Measurements from ENCODE around the gene TAS2R20. TPM values are rescaled to one million over a fixed set of nuclear protein-coding genes. Genes with fewer than 3 reads are reported as not detected.

TAS2R20 gene
- total RNA-seq, 2 experiments from 2014 or later, result 0.75 to 1.0 TPM

DNA sequence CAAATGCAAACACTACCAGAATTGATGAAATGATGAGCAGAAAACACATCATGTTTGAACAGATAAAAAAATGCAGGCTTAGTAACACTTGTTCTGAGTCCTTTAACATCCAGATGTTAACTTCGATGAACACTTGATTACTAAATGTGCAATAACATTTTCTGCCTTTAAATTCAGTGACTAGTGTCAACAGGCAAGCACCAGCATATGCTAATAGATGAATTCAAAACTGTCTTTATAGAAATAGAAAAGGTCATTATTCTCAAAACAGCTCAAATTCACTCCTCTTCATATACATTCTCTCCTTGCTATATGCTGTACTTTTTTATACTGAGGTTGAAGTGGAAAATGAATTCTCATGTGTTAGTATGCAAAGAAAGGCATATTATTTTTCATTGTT lies 24.4 kb upstream of the TAS2R20 start, which contains the start of gene TAS2R19:
TAS2R19 (minus strand) TSS at position 101 of the 400 bp plus-strand sequence; CDS start at position 52, 49 bp downstream.
- peaks cover 74% of the 10 kb centered on the region for H3K36me3 Mint-ChIP-seq (ENCODE audit: low read depth)
- peaks cover 2% of the 10 kb centered on the region for H3K9me3 Mint-ChIP-seq
- no peaks in the 10 kb centered on the region for H3K27me3 ChIP-seq (ENCODE audit: control insufficient read depth in 1 of 2, insufficient read depth in 2 of 2, low read length in 2 of 2)

DNA sequence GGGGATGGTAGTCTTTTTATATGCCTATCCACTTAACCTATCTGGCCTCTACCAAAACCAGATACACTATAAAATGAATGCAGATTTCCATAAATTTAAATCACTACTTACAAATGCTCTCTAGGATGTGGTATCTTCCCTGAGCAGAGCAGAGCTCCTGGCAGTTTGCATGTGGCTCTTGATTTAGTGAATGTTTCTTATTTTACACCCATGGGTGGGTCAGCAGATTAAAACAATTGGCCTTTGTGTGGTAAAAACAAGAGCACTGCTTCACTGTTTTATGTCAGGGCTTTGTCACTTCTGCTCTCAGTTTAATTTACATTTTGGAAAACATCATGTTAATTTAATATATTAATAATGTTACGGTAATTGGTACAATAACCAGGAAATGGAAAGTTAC lies 18.8 kb upstream of the TAS2R20 start:
- H3K36me3 Mint-ChIP-seq (ENCODE audit: low read depth), result peaks cover 51% of the 10 kb centered on the region
- Histone ChIP-seq H3K4me1 (ENCODE audit: insufficient read depth, low read length) (no peaks in the 10 kb centered on the region), H3K27me3 (ENCODE audit: control insufficient read depth in 1 of 2, insufficient read depth in 2 of 2, low read length in 2 of 2) (no peaks in the 10 kb centered on the region)

More for the DNA sequence above, 24.4 kb upstream of the TAS2R20 start, which contains the start of gene TAS2R19:
- ATAC-seq (ENCODE audit: poor library complexity) (no peak), DNase-seq (no peak)
- Histone ChIP-seq H3K9me3 (ENCODE audit: control insufficient read depth in 1 of 2, insufficient read depth in 1 of 2, low read length in 2 of 2) (peaks cover 0 to 6% of the 10 kb centered on the region in 2 experiments), H3K36me3 (ENCODE audit: insufficient read depth, low read length) (peaks cover under 1% of the 10 kb centered on the region), H3K4me3 (ENCODE audit: low read length) (no peak within 1 kb of the TSS), H3K27ac (ENCODE audit: low read depth in 1 of 2, low read length in 2 of 2) (no peak within 1 kb of the TSS), H3K4me1 (ENCODE audit: insufficient read depth, low read length) (no peaks in the 10 kb centered on the region)
- ChIA-PET POLR2A (no interaction called here), CTCF (no interaction called here)
- no peaks in the 10 kb centered on the region for H3K27me3 Mint-ChIP-seq
- intact Hi-C loops (cut with DNase I, micrococcal nuclease), result no loop called here
- no peak within 1 kb of the TSS for H3K27ac Mint-ChIP-seq
- H3K4me1 Mint-ChIP-seq (ENCODE audit: low read depth), result peaks cover 11% of the 10 kb centered on the region
- TF ChIP-seq, protein P1, sequence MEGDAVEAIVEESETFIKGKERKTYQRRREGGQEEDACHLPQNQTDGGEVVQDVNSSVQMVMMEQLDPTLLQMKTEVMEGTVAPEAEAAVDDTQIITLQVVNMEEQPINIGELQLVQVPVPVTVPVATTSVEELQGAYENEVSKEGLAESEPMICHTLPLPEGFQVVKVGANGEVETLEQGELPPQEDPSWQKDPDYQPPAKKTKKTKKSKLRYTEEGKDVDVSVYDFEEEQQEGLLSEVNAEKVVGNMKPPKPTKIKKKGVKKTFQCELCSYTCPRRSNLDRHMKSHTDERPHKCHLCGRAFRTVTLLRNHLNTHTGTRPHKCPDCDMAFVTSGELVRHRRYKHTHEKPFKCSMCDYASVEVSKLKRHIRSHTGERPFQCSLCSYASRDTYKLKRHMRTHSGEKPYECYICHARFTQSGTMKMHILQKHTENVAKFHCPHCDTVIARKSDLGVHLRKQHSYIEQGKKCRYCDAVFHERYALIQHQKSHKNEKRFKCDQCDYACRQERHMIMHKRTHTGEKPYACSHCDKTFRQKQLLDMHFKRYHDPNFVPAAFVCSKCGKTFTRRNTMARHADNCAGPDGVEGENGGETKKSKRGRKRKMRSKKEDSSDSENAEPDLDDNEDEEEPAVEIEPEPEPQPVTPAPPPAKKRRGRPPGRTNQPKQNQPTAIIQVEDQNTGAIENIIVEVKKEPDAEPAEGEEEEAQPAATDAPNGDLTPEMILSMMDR (IDR thresholded peaks at IDR 0.05), result no peak
- no peak within 1 kb of the TSS for H3K4me3 Mint-ChIP-seq

DNA sequence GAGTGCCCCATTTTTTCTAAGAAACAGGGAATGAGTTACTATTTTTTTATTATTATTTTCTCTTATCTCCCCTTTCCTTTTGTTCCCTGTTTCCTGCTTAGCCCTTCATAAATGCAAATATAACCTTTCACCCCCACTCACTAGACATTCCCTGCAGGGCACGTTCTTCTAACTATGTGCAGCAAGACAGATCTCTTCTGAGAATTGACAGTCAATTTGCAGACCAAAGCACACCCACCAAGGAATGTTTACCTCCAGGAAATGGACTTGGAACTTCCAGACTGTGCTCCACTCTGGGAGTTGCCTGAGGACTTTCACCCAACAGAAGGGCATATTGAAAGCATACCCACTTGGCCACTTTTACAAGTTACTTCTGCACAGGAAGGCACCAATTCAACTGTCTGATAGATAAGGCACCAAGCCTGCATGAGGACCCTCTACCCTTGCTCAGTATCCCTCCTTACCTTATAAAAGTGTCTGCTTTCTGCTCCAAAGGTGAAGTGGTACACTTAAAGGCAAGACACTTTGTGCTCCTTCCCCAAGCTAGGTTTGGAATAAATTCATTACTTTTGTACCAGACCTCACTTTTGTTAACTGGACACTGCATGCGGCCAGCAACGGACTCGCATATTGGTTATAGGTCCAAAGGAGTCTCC lies 17.8 kb upstream of the TAS2R20 start:
- Histone ChIP-seq H3K27me3 (ENCODE audit: control insufficient read depth in 1 of 2, insufficient read depth in 2 of 2, low read length in 2 of 2) (no peaks in the 10 kb centered on the region), H3K36me3 (ENCODE audit: insufficient read depth, low read length) (no peaks in the 10 kb centered on the region), H3K4me3 (ENCODE audit: low read length) (no peak overlapping the region), H3K9me3 (ENCODE audit: control insufficient read depth in 1 of 2, insufficient read depth in 1 of 2, low read length in 2 of 2) (no peaks in the 10 kb centered on the region), H3K4me1 (ENCODE audit: insufficient read depth, low read length) (no peaks in the 10 kb centered on the region), H3K27ac (ENCODE audit: low read depth in 1 of 2, low read length in 2 of 2) (no peak overlapping the region)
- CTCF ChIA-PET, result no interaction called here
- Mint-ChIP-seq H3K4me1 (ENCODE audit: low read depth) (peaks cover 8% of the 10 kb centered on the region), H3K9me3 (no peaks in the 10 kb centered on the region), H3K4me3 (no peak overlapping the region), H3K27ac (no peak overlapping the region), H3K36me3 (ENCODE audit: low read depth) (peaks cover 46% of the 10 kb centered on the region), H3K27me3 (no peaks in the 10 kb centered on the region)
- DNase-seq, result no peak
- ATAC-seq (ENCODE audit: poor library complexity), result no peak
- TF ChIP-seq, protein P1 (IDR thresholded peaks at IDR 0.05), result no peak
- intact Hi-C loops (cut with DNase I, micrococcal nuclease), result loop anchor here in 1 of 2 experiments (10.0 kb wide), 1 partner anchor 619 kb away; no protein-coding TSS in a partner anchor
- POLR2A ChIA-PET, result no interaction called here

More for the DNA sequence above, 18.8 kb upstream of the TAS2R20 start:
- Mint-ChIP-seq H3K4me1 (ENCODE audit: low read depth) (peaks cover 8% of the 10 kb centered on the region), H3K27me3 (no peaks in the 10 kb centered on the region), H3K4me3 (no peak overlapping the region), H3K27ac (no peak overlapping the region), H3K9me3 (no peaks in the 10 kb centered on the region)
- ATAC-seq (ENCODE audit: poor library complexity) (no peak), DNase-seq (no peak)
- TF ChIP-seq, protein P1 (IDR thresholded peaks at IDR 0.05), result no peak
- ChIA-PET POLR2A (no interaction called here), CTCF (no interaction called here)
- no peak overlapping the region for H3K4me3 ChIP-seq (ENCODE audit: low read length)
- no peak overlapping the region for H3K27ac ChIP-seq (ENCODE audit: low read depth in 1 of 2, low read length in 2 of 2)
- intact Hi-C loops (cut with DNase I, micrococcal nuclease), result loop anchor here in 1 of 2 experiments (10.0 kb wide), 1 partner anchor 618 kb away; no protein-coding TSS in a partner anchor
- H3K36me3 ChIP-seq (ENCODE audit: insufficient read depth, low read length), result no peaks in the 10 kb centered on the region
- H3K9me3 ChIP-seq (ENCODE audit: control insufficient read depth in 1 of 2, insufficient read depth in 1 of 2, low read length in 2 of 2), result no peaks in the 10 kb centered on the region
